AG04449 (cell line): ENCODE results near the gene FCN1.

Experiments used
- CTCF ChIA-PET: fragments of 350-600 bp; formaldehyde crosslinking; extraction: SDS; loops from one replicate; lab custom pipeline; 2021; ENCODE audit warnings: antibody characterized with exemption; lab: Yijun Ruan, JAX
- POLR2A ChIA-PET: fragments of 400-600, 350-600 bp; formaldehyde crosslinking; extraction: SDS; loops from one replicate; lab custom pipeline; 2020; ENCODE audit warnings: antibody characterized with exemption, inconsistent platforms; lab: Yijun Ruan, JAX
- DNase-seq: peaks from one replicate; pipeline ENCODE4 v3.0.0-alpha.2; 2010; ENCODE audit warnings: low read depth, low spot score
- H3K4me3 ChIP-seq: 2 replicates; pipeline ENCODE4 v1.5.1; 2011; ENCODE audit warnings: low read depth, mild to moderate bottlenecking, control low read depth, low read length
- TF ChIP-seq, protein P1 (sequence below): IDR thresholded peaks from one replicate; pipeline ENCODE4 v1.5.1; 2011; ENCODE audit warnings: mild to moderate bottlenecking, moderate library complexity, low read length, control low read depth, inconsistent platforms; ENCODE audit not compliant: insufficient read depth; ENCODE audit errors: missing control alignments

The FCN1 gene

GRCh38 chr9:134951994-134952393, 34.3 kb upstream of the FCN1 start:
- no peak overlapping the region for H3K4me3 ChIP-seq
- no peak for DNase-seq
- TF ChIP-seq, protein P1, sequence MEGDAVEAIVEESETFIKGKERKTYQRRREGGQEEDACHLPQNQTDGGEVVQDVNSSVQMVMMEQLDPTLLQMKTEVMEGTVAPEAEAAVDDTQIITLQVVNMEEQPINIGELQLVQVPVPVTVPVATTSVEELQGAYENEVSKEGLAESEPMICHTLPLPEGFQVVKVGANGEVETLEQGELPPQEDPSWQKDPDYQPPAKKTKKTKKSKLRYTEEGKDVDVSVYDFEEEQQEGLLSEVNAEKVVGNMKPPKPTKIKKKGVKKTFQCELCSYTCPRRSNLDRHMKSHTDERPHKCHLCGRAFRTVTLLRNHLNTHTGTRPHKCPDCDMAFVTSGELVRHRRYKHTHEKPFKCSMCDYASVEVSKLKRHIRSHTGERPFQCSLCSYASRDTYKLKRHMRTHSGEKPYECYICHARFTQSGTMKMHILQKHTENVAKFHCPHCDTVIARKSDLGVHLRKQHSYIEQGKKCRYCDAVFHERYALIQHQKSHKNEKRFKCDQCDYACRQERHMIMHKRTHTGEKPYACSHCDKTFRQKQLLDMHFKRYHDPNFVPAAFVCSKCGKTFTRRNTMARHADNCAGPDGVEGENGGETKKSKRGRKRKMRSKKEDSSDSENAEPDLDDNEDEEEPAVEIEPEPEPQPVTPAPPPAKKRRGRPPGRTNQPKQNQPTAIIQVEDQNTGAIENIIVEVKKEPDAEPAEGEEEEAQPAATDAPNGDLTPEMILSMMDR: no peak
- ChIA-PET CTCF (no interaction called here), POLR2A (no interaction called here)

DNA sequence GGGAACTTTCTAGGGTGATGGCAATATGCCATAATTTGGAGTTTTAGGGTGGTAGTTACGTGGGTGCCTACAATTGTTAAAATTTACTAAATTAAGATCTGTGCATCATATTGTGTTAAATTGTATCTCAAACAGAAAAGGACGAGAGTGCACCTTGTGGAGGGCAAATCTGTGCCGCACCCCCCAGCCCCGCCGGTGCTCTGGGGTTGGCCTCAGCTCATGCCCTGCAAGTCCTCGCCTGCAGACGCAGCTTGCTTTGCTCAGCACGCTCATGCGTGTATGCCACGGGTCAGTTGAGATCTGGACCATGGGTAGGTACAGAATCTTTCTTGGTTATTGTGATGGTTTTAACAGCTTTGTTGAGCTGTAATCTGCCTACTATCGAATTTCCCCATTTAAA, 33.7 kb upstream of the FCN1 start:
- H3K4me3 ChIP-seq: no peak overlapping the region
- CTCF ChIA-PET: no interaction called here
- POLR2A ChIA-PET: no interaction called here
- TF ChIP-seq, protein P1: no peak
- no peak for DNase-seq

GRCh38 chr9:134950386-134951210, 32.9 kb upstream of the FCN1 start:
- no peak for DNase-seq
- no peak overlapping the region for H3K4me3 ChIP-seq
- CTCF ChIA-PET: no interaction called here
- TF ChIP-seq, protein P1: no peak
- POLR2A ChIA-PET: no interaction called here

DNA sequence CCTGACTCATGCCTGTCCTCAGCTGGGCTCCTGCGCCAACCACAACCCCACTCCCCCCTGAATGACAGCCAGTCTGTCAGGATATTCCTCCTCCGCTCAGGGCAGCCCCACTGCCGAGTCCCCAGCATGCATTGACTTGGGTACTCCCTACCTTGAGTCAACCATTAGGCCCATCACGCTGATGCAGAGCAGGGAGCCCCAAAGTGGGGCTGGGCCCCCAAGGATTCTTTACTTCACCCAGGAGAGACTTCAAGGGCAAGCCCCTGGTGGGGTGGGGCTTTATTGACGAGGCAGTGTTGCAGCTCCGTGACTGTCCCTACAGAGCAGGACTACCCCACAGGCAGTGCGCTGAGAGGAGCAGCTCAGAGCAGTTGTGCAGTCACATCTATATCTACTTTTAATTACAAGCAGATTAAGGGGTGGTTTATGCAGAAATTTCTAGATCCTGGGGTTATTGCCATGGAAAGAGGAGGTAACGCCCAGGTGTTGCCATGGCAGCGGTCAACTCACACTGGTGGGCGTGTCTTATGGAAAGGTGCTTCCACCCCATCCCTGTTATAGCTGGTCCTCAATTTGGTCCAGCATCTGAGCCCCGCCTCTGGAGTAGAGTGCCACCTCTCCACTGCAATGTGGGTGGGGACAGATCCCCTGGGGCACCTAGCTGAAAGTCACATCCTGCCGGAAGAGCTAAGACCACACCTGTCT, 32.1 kb upstream of the FCN1 start:
- ChIA-PET CTCF (no interaction called here), POLR2A (no interaction called here)
- no peak overlapping the region for H3K4me3 ChIP-seq
- TF ChIP-seq, protein P1: no peak
- no peak for DNase-seq

GRCh38 chr9:134948149-134948548, 30.4 kb upstream of the FCN1 start:
- TF ChIP-seq, protein P1: no peak
- ChIA-PET CTCF (no interaction called here), POLR2A (no interaction called here)
- no peak overlapping the region for H3K4me3 ChIP-seq
- DNase-seq: no peak

- TF ChIP-seq, protein P1: no peak
- CTCF ChIA-PET: no interaction called here
- POLR2A ChIA-PET: no interaction called here
These were observed 29.7 kb upstream of the FCN1 start for GRCh38 chr9:134947265-134947955.

More at GRCh38 chr9:134947265-134947955, 29.7 kb upstream of the FCN1 start:
- no peak overlapping the region for H3K4me3 ChIP-seq
- no peak for DNase-seq
